HEK293T (cell line): ENCODE measurements around the gene GALNT18.

Source experiments
- CTCF ChIA-PET: fragments of 350-600 bp; formaldehyde crosslinking; extraction: SDS; loops from one replicate; lab custom pipeline; 2021; ENCODE audit warnings: antibody characterized with exemption, inconsistent platforms; lab: Yijun Ruan, JAX
- POLR2A ChIA-PET: fragments of 350-600 bp; formaldehyde crosslinking; extraction: SDS; loops from one replicate; lab custom pipeline; 2020; ENCODE audit warnings: antibody characterized with exemption, inconsistent platforms; lab: Yijun Ruan, JAX
- DNase-seq: peaks from one replicate; pipeline ENCODE4 v3.0.0; 2012; ENCODE audit warnings: mixed read lengths; ENCODE audit errors: extremely low spot score
- ARNT ChIP-seq: fragments of 450-650 bp; IDR thresholded peaks from 2 replicates; pipeline ENCODE4 v1.6.1; 2017; ENCODE audit warnings: mild to moderate bottlenecking
- BHLHE40 ChIP-seq: fragments of 450-650 bp; IDR thresholded peaks from 2 replicates; pipeline ENCODE4 v1.6.1; 2016; ENCODE audit warnings: mild to moderate bottlenecking, moderate library complexity, borderline replicate concordance
- CTBP1 ChIP-seq: fragments of 450-650 bp; IDR thresholded peaks from 2 replicates; pipeline ENCODE4 v1.6.1; 2016; ENCODE audit warnings: borderline replicate concordance
- ELF4 ChIP-seq: fragments of 450-650 bp; IDR thresholded peaks from 2 replicates; pipeline ENCODE4 v1.6.1; 2017; ENCODE audit warnings: antibody characterized with exemption
- FOXA1 ChIP-seq: fragments of 450-650 bp; IDR thresholded peaks from 2 replicates; pipeline ENCODE4 v1.6.1; 2016; ENCODE audit warnings: mild to moderate bottlenecking
- FOXK2 ChIP-seq: fragments of 450-650 bp; IDR thresholded peaks from 2 replicates; pipeline ENCODE4 v1.6.1; 2016; ENCODE audit warnings: mild to moderate bottlenecking
- FOXM1 ChIP-seq: fragments of 450-650 bp; IDR thresholded peaks from 2 replicates; pipeline ENCODE4 v1.6.1; 2017; ENCODE audit warnings: mild to moderate bottlenecking, borderline replicate concordance
- HDGF ChIP-seq: fragments of 450-650 bp; IDR thresholded peaks from 2 replicates; pipeline ENCODE4 v1.6.1; 2017; ENCODE audit warnings: antibody characterized with exemption, borderline replicate concordance
- L3MBTL2 ChIP-seq: fragments of 450-650 bp; conservative IDR thresholded peaks from 2 replicates; pipeline ENCODE4 v1.6.1; 2016; ENCODE audit warnings: mild to moderate bottlenecking
- LEF1 ChIP-seq: fragments of 450-650 bp; IDR thresholded peaks from 2 replicates; pipeline ENCODE4 v1.6.1; 2017; ENCODE audit warnings: mild to moderate bottlenecking, borderline replicate concordance
- NFRKB ChIP-seq: fragments of 450-650 bp; IDR thresholded peaks from 2 replicates; pipeline ENCODE4 v1.6.1; 2016; ENCODE audit warnings: mild to moderate bottlenecking, moderate library complexity
- PKNOX1 ChIP-seq: fragments of 450-650 bp; IDR thresholded peaks from 2 replicates; pipeline ENCODE4 v1.6.1; 2016
- SP1 ChIP-seq: fragments of 450-650 bp; IDR thresholded peaks from 2 replicates; pipeline ENCODE4 v1.6.1; 2017
- SUZ12 ChIP-seq: fragments of 450-650 bp; IDR thresholded peaks from 2 replicates; pipeline ENCODE4 v1.6.1; 2016; ENCODE audit warnings: mild to moderate bottlenecking
- TARDBP ChIP-seq: fragments of 450-650 bp; IDR thresholded peaks from 2 replicates; pipeline ENCODE4 v1.6.1; 2016
- ZNF384 ChIP-seq: fragments of 450-650 bp; IDR thresholded peaks from 2 replicates; pipeline ENCODE4 v1.6.1; 2016

Gene GALNT18

GRCh38 chr11:11390068-11390771 is 231.6 kb downstream of the GALNT18 start:
- CTCF ChIA-PET, result no interaction called here
- TF ChIP-seq NFRKB (no peak), PKNOX1 (no peak), ZNF384 (no peak), ELF4 (no peak)
- no peak for DNase-seq
- POLR2A ChIA-PET, result interaction anchor here (1.3 kb wide), 1 partner anchor 11 kb away, joined by 3 read pairs; no protein-coding TSS in a partner anchor

- CTCF ChIA-PET, result no interaction called here
- POLR2A ChIA-PET, result interaction anchor here (1.1 to 1.3 kb wide), 2 partner anchors 10 to 12 kb away, joined by 3 read pairs; no protein-coding TSS in a partner anchor
- DNase-seq, result no peak
- TF ChIP-seq BHLHE40, result no peak
- no peak for TF ChIP-seq SUZ12
- TF ChIP-seq PKNOX1, result no peak
- TF ChIP-seq NFRKB, result no peak
- TF ChIP-seq ARNT, result no peak
- TF ChIP-seq TARDBP, result no peak
- no peak for TF ChIP-seq FOXA1
- TF ChIP-seq FOXM1, result no peak
- TF ChIP-seq SP1, result no peak
- TF ChIP-seq FOXK2, result no peak
- TF ChIP-seq ZNF384, result no peak
- TF ChIP-seq LEF1, result no peak
- no peak for TF ChIP-seq CTBP1
- no peak for TF ChIP-seq L3MBTL2
- no peak for TF ChIP-seq HDGF
These were observed 232.6 kb downstream of the GALNT18 start for GRCh38 chr11:11389238-11389637.

- POLR2A ChIA-PET, result no interaction called here
These were observed 234.0 kb downstream of the GALNT18 start for GRCh38 chr11:11387622-11388305.

GRCh38 chr11:11387207-11387606 is 234.6 kb downstream of the GALNT18 start:
- TF ChIP-seq SP1 (no peak), NFRKB (no peak), HDGF (no peak), FOXK2 (no peak), SUZ12 (no peak), FOXM1 (no peak), L3MBTL2 (no peak), LEF1 (no peak), ZNF384 (no peak), ARNT (no peak), BHLHE40 (no peak), PKNOX1 (no peak), CTBP1 (no peak), ELF4 (no peak), TARDBP (no peak), FOXA1 (no peak)
- DNase-seq, result no peak
- POLR2A ChIA-PET, result no interaction called here
- CTCF ChIA-PET, result no interaction called here

More at GRCh38 chr11:11387622-11388305, 234.0 kb downstream of the GALNT18 start:
- no peak for DNase-seq
- TF ChIP-seq TARDBP (no peak), BHLHE40 (no peak), FOXK2 (no peak), CTBP1 (no peak), SUZ12 (no peak), ELF4 (no peak), ARNT (no peak), PKNOX1 (no peak), NFRKB (no peak), LEF1 (no peak), ZNF384 (no peak)
- CTCF ChIA-PET, result no interaction called here

- CTCF ChIA-PET, result no interaction called here
- POLR2A ChIA-PET, result no interaction called here
- no peak for DNase-seq
- TF ChIP-seq PKNOX1, result no peak
- no peak for TF ChIP-seq FOXK2
- TF ChIP-seq LEF1, result no peak
- no peak for TF ChIP-seq CTBP1
- TF ChIP-seq ARNT, result no peak
- TF ChIP-seq SP1, result no peak
- no peak for TF ChIP-seq FOXA1
- TF ChIP-seq HDGF, result no peak
- TF ChIP-seq SUZ12, result no peak
These were observed 237.0 kb downstream of the GALNT18 start for GRCh38 chr11:11384829-11385228.
